PC-3 (cell line): ENCODE measurements around the gene GALNT18. TPM values are rescaled to one million over a fixed set of nuclear protein-coding genes. Genes with fewer than 3 reads are reported as not detected.

Source experiments
- ATAC-seq: fragments of 200-7000 bp; cut with Tn5 transposase; 2 replicates; pipeline ENCODE4 v1.9.1; 2020; ENCODE audit warnings: mild to moderate bottlenecking, moderate library complexity
- BruUV-seq: library from RNA; stranded (reverse); fragments of 400-500 nt; replicated peaks from 2 replicates; lab custom pipeline; 2021; lab: Mats Ljungman, UMichigan
- CTCF ChIA-PET: fragments of 300-600 bp; sonication (Branson Sonifier 250); formaldehyde crosslinking; loops from one replicate; lab custom pipeline; 2022; ENCODE audit warnings: antibody characterized with exemption; lab: Charles Lee
- POLR2A ChIA-PET: fragments of 300-600 bp; sonication (Branson Sonifier 250); formaldehyde crosslinking; loops from one replicate; lab custom pipeline; 2022; ENCODE audit warnings: antibody characterized with exemption; ENCODE audit not compliant: unreplicated experiment; lab: Charles Lee
- DNase-seq: peaks from one replicate; pipeline ENCODE4 v3.0.0-alpha.2; 2015
- H2AFZ ChIP-seq: fragments of 300-600 bp; sonication (generic); 2 replicates; pipeline ENCODE4 v1.6.0; 2016; ENCODE audit warnings: antibody characterized with exemption, low read length
- H3F3A ChIP-seq: fragments of 300-600 bp; sonication (generic); one replicate; pipeline ENCODE4 v1.6.0; 2017; ENCODE audit warnings: antibody characterized with exemption, low read length, control low read depth, mild to moderate bottlenecking; ENCODE audit not compliant: unreplicated experiment
- H3K27ac ChIP-seq: fragments of 300-600 bp; sonication (generic); 2 replicates; pipeline ENCODE4 v1.5.1; 2016; ENCODE audit warnings: mild to moderate bottlenecking, low read length
- H3K27me3 ChIP-seq: fragments of 300-600 bp; sonication (generic); 2 replicates; pipeline ENCODE4 v1.6.1; 2016; ENCODE audit warnings: low read length, mixed read lengths
- H3K36me3 ChIP-seq: fragments of 300-600 bp; sonication (generic); 2 replicates; pipeline ENCODE4 v1.6.1; 2016; ENCODE audit warnings: low read depth, mixed run types, low read length, mixed read lengths
- H3K4me1 ChIP-seq: fragments of 300-600 bp; sonication (generic); 2 replicates; pipeline ENCODE4 v1.5.1; 2016; ENCODE audit warnings: low read length; ENCODE audit not compliant: insufficient read depth
- H3K4me2 ChIP-seq: fragments of 300-600 bp; sonication (generic); 2 replicates; pipeline ENCODE4 v1.6.0; 2016; ENCODE audit warnings: low read length
- H3K4me3 ChIP-seq: fragments of 300-600 bp; sonication (generic); 2 replicates; pipeline ENCODE4 v1.5.1; 2016; ENCODE audit warnings: mild to moderate bottlenecking, low read length, mixed read lengths
- H3K79me2 ChIP-seq: fragments of 300-600 bp; sonication (generic); 2 replicates; pipeline ENCODE4 v1.6.1; 2017; ENCODE audit warnings: low read length, mixed read lengths
- H3K9ac ChIP-seq: fragments of 300-600 bp; sonication (generic); 2 replicates; pipeline ENCODE4 v1.6.0; 2016; ENCODE audit warnings: mild to moderate bottlenecking, low read length
- H3K9me2 ChIP-seq: fragments of 300-600 bp; sonication (generic); replicated peaks from 2 replicates; pipeline ENCODE4 v1.6.1; 2016; ENCODE audit warnings: mixed run types, low read length, mixed read lengths
- H3K9me3 ChIP-seq: fragments of 300-600 bp; sonication (generic); 2 replicates; pipeline ENCODE4 v1.6.1; 2016; ENCODE audit warnings: low read length, mixed read lengths
- H4K20me1 ChIP-seq: fragments of 300-600 bp; sonication (generic); 2 replicates; pipeline ENCODE4 v1.6.1; 2016; ENCODE audit warnings: low read length, mixed read lengths
- CTCF ChIP-seq: fragments of 300-600 bp; sonication (generic); conservative IDR thresholded peaks from 2 replicates; pipeline ENCODE4 v1.5.1; 2017; ENCODE audit warnings: antibody characterized with exemption, low read depth, mild to moderate bottlenecking, low read length
- EZH2 ChIP-seq: fragments of 300-600 bp; sonication (generic); IDR thresholded peaks from one replicate; pipeline ENCODE4 v1.6.1; 2017; ENCODE audit warnings: antibody characterized with exemption, mild to moderate bottlenecking, low read length; ENCODE audit not compliant: unreplicated experiment
- EZH2phosphoT487 ChIP-seq: fragments of 300-600 bp; sonication (generic); IDR thresholded peaks from 2 replicates; pipeline ENCODE4 v1.6.1; 2018; ENCODE audit warnings: mild to moderate bottlenecking, antibody characterized with exemption, low read length, borderline replicate concordance
- intact Hi-C: fragments of 100-400 bp; cut with micrococcal nuclease; formaldehyde crosslinking; loops from 2 replicates; pipeline ENCODE4 v1.9.0; 2023
- total RNA-seq: library from RNA; depleted of rRNA; stranded (reverse); fragments of >200 nt; gene quantifications from 2 replicates; pipeline ENCODE4 v1.2.3, GENCODE V29; 2014

GALNT18 gene
- total RNA-seq, 1 experiment from 2014 or later = 34.5 TPM

GRCh38 chr11:11640996-11641395 lies 19.2 kb upstream of the GALNT18 start:
- no peak for ATAC-seq
- DNase-seq = no peak
- Histone ChIP-seq H2AFZ (no peak overlapping the region), H3F3A (no peaks in the 10 kb centered on the region), H3K4me2 (no peak overlapping the region), H3K79me2 (no peaks in the 10 kb centered on the region), H3K4me3 (no peak overlapping the region), H4K20me1 (no peaks in the 10 kb centered on the region), H3K27ac (no peak overlapping the region), H3K9me2 (no peaks in the 10 kb centered on the region), H3K9me3 (no peaks in the 10 kb centered on the region), H3K4me1 (no peaks in the 10 kb centered on the region), H3K36me3 (no peaks in the 10 kb centered on the region), H3K27me3 (peaks cover 20% of the 10 kb centered on the region; the same call in 1 of the 2 replicates), H3K9ac (no peak overlapping the region)
- POLR2A ChIA-PET = no interaction called here
- CTCF ChIA-PET = no interaction called here
- intact Hi-C loops = no loop called here
- TF ChIP-seq EZH2phosphoT487 = no peak
- no peak for TF ChIP-seq CTCF
- BruUV-seq = no TSS peak

DNA sequence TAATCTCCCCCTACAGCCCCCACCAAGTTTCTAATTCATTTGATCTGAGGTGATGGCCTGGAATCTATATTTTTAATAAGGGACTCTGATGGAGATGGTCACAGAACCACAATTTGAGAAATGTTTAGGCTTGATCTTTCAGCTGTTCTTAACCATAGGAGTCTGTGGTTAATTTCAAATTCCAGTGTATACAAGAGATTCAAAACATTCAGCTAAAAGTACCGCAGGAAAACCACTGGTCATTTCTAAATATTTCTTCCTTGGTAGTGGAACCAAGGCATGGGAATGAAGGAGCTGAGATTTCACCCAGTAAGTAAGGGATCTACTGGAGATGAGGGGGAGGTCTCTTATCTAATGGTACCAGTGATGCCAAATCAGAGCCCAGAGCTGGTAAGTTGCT lies 18.3 kb upstream of the GALNT18 start:
- Histone ChIP-seq H4K20me1 (no peaks in the 10 kb centered on the region), H3K27me3 (peaks cover 12% of the 10 kb centered on the region; the same call in 1 of the 2 replicates), H3K27ac (no peak overlapping the region), H3K79me2 (no peaks in the 10 kb centered on the region), H2AFZ (no peak overlapping the region), H3K36me3 (no peaks in the 10 kb centered on the region), H3K4me1 (no peaks in the 10 kb centered on the region), H3K9me3 (no peaks in the 10 kb centered on the region), H3K9me2 (no peaks in the 10 kb centered on the region), H3K4me2 (no peak overlapping the region), H3F3A (no peaks in the 10 kb centered on the region), H3K9ac (no peak overlapping the region), H3K4me3 (no peak overlapping the region)
- ChIA-PET POLR2A (no interaction called here), CTCF (no interaction called here)
- ATAC-seq (no peak), DNase-seq (no peak)
- no TSS peak for BruUV-seq
- intact Hi-C loops = no loop called here
- TF ChIP-seq CTCF (no peak), EZH2phosphoT487 (no peak), EZH2 (no peak)

GRCh38 chr11:11636671-11637070 lies 14.9 kb upstream of the GALNT18 start:
- CTCF ChIA-PET = no interaction called here

More at GRCh38 chr11:11636671-11637070, 14.9 kb upstream of the GALNT18 start:
- Histone ChIP-seq H3K27me3 (no peaks in the 10 kb centered on the region), H3K4me3 (no peak overlapping the region), H4K20me1 (no peaks in the 10 kb centered on the region), H3K27ac (no peak overlapping the region), H3K4me2 (no peak overlapping the region), H3K9me3 (no peaks in the 10 kb centered on the region), H3F3A (no peaks in the 10 kb centered on the region), H2AFZ (no peak overlapping the region), H3K36me3 (no peaks in the 10 kb centered on the region), H3K9me2 (no peaks in the 10 kb centered on the region), H3K9ac (no peak overlapping the region), H3K4me1 (no peaks in the 10 kb centered on the region), H3K79me2 (no peaks in the 10 kb centered on the region)
- ATAC-seq = no peak
- POLR2A ChIA-PET = no interaction called here
- DNase-seq = no peak
- BruUV-seq = no TSS peak
- intact Hi-C loops = no loop called here
- no peak for TF ChIP-seq EZH2
- no peak for TF ChIP-seq CTCF
- TF ChIP-seq EZH2phosphoT487 = no peak
